Endothelial cell of umbilical vein (primary cell): ENCODE results near the gene CAND2.

Experiments
- MAX ChIP-seq: IDR thresholded peaks from 2 replicates; pipeline ENCODE4 v1.6.1; 2011; ENCODE audit not compliant: insufficient read depth, insufficient read length
- MYC ChIP-seq: IDR thresholded peaks from one replicate; pipeline ENCODE4 v1.6.1; 2011; ENCODE audit warnings: mild to moderate bottlenecking, low read depth, low read length
- POLR2A ChIP-seq: IDR thresholded peaks from 2 replicates; pipeline ENCODE4 v1.6.1; 2012; ENCODE audit warnings: low read depth, mild to moderate bottlenecking, control low read depth, low read length
- POLR2AphosphoS5 ChIP-seq: IDR thresholded peaks from 2 replicates; pipeline ENCODE4 v1.6.1; 2012; ENCODE audit warnings: low read depth, mild to moderate bottlenecking, control low read depth, low read length, moderate library complexity; ENCODE audit not compliant: insufficient read depth
- TF ChIP-seq, protein P1 (sequence below), 2 donors: IDR thresholded peaks; 1 replicate in 1 of 2; 2 replicates in 1 of 2; pipeline ENCODE4 v1.5.1; 2011; ENCODE audit warnings: low read length in 2 of 2, mild to moderate bottlenecking in 2 of 2, moderate library complexity in 2 of 2, control low read depth in 1 of 2, inconsistent platforms in 1 of 2, low read depth in 1 of 2; ENCODE audit not compliant: insufficient read depth in 1 of 2; ENCODE audit errors: extremely low read depth in 1 of 2

DNA sequence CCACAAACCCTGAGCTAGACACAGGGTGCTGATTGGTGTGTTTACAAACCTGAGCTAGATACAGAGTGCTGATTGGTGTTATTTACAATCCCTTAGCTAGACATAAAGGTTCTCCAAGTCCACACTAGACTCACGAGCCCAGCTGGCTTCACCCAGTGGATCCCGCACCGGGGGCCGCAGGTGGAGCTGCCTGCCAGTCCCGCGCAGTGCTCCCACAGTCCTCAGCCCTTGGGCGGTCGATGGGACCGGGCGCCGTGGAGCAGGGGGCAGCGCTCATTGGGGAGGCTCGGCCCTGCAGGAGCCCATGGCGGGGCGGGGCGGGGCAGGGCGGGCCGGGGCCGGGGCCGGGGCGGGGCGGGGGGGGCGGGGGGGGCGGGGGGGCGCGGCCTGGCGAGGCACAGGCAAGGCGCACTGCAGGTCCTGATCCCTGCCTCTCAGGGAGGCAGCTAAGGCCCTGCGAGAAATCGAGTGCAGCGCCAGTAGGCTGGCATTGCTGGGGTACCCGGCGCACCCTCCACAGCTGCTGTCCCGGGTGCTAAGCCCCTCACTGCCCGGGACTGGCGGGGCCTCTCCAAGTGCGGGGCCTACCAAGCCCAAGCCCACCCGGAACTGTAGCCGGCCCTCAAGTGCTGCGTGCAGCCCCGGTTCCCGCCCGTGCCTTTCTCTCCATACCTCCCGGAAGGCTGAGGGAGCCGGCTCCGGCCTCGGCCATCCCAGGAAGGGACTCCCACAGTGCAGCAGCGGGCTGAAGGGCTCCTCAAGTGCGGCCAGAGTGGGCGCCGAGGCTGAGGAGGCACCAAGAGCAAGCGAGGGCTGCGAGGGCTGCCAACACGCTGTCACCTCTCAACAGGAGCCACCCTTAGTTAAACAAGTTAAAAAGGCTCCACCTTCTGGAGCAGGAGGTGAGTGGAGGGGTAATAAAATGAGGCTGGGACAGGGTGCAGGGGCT is 27.6 kb upstream of the CAND2 start:
- TF ChIP-seq POLR2A (no peak), MAX (no peak), POLR2AphosphoS5 (no peak), MYC (no peak)
- TF ChIP-seq, protein P1, sequence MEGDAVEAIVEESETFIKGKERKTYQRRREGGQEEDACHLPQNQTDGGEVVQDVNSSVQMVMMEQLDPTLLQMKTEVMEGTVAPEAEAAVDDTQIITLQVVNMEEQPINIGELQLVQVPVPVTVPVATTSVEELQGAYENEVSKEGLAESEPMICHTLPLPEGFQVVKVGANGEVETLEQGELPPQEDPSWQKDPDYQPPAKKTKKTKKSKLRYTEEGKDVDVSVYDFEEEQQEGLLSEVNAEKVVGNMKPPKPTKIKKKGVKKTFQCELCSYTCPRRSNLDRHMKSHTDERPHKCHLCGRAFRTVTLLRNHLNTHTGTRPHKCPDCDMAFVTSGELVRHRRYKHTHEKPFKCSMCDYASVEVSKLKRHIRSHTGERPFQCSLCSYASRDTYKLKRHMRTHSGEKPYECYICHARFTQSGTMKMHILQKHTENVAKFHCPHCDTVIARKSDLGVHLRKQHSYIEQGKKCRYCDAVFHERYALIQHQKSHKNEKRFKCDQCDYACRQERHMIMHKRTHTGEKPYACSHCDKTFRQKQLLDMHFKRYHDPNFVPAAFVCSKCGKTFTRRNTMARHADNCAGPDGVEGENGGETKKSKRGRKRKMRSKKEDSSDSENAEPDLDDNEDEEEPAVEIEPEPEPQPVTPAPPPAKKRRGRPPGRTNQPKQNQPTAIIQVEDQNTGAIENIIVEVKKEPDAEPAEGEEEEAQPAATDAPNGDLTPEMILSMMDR (IDR thresholded peaks at IDR 0.05; ENCODE audit: extremely low read depth in 1 of 2, insufficient read depth in 1 of 2, low read depth in 1 of 2, low read length in 2 of 2) = no peak
